GM12872 (cell line): Measurements from ENCODE around the gene EHBP1.
A peak's percentile ranks its signal among the peaks of the same experiment; 100 is the strongest.

Experiments used
- CTCF ChIP-seq: IDR thresholded peaks from 3 replicates; pipeline ENCODE4 v1.5.1; 2011; ENCODE audit warnings: low read depth, mild to moderate bottlenecking, low read length, moderate library complexity; ENCODE audit not compliant: insufficient read depth

The EHBP1 gene

GRCh38 chr2:62704654-62705006, 883 bp upstream of the EHBP1 start:
- no peak for TF ChIP-seq CTCF

- TF ChIP-seq CTCF: peak; percentile 51
Measured at GRCh38 chr2:62705859-62706720, 577 bp downstream of the EHBP1 start.

GRCh38 chr2:62706721-62707521, 1.4 kb downstream of the EHBP1 start:
- TF ChIP-seq CTCF: no peak

GRCh38 chr2:62708751-62709150, 3.2 kb downstream of the EHBP1 start:
- no peak for TF ChIP-seq CTCF

GRCh38 chr2:62711832-62712494, 6.5 kb downstream of the EHBP1 start:
- no peak for TF ChIP-seq CTCF

- TF ChIP-seq CTCF: no peak
Measured at GRCh38 chr2:62713837-62714236, 8.3 kb downstream of the EHBP1 start.

GRCh38 chr2:62716768-62717167, 11.3 kb downstream of the EHBP1 start:
- TF ChIP-seq CTCF: no peak
